ENCODE data around the gene ELMOD3. TPM values are rescaled to one million over a fixed set of nuclear protein-coding genes. Genes with fewer than 3 reads are reported as not detected.
A peak's percentile ranks its signal among the peaks of the same experiment; 100 is the strongest.

ELMOD3 gene
- total RNA-seq, 1 experiment from 2014 or later, result 9.7 TPM

DNA sequence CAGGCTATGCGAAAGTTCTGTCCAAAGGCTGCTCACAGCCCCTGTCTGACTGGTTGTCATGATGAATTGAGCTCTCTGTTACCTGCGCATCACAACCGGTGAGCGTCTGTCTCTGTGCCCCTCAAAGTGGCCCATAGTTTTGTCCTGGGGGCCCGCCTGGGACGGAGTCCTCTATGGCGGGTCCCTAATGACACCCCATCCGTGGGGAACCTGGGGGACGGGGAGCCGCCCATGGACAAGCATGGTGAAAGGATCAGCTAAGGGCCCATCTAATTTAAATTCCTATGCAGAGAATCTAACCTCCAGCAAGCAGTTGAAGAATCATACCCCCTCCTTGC is 473 bp downstream of the ELMOD3 start (continued):
- no peak for TF ChIP-seq ZNF281 (CRISPR knock-in tag; IDR thresholded peaks at IDR 0.05)
- TF ChIP-seq PRRX2 (CRISPR knock-in tag; IDR thresholded peaks at IDR 0.05), result no peak
- no peak for TF ChIP-seq HMGXB4 (CRISPR knock-in tag; IDR thresholded peaks at IDR 0.05)

GRCh38 chr2:85355521-85355920 is 952 bp downstream of the ELMOD3 start:
- no peaks in the 10 kb centered on the region for H3K9me3 Mint-ChIP-seq
- CTCF ChIA-PET, result interaction anchor here (1.0 to 1.9 kb wide), 3 partner anchors 36 to 289 kb away, joined by 4 to 11 read pairs (median 4); no protein-coding TSS in a partner anchor
- DNase-seq (ENCODE audit: low spot score) (no peak), ATAC-seq (no peak)
- H3K4me1 Mint-ChIP-seq, result peaks cover 16% of the 10 kb centered on the region
- no peaks in the 10 kb centered on the region for H3K27me3 Mint-ChIP-seq (ENCODE audit: low read depth)
- H3K4me3 Mint-ChIP-seq, result peak overlapping the region; percentile 100
- H3K36me3 Mint-ChIP-seq, result peaks cover 15% of the 10 kb centered on the region; the same call in 1 of the 2 replicates
- no peak overlapping the region for H3K27ac Mint-ChIP-seq
- TF ChIP-seq, protein P1, sequence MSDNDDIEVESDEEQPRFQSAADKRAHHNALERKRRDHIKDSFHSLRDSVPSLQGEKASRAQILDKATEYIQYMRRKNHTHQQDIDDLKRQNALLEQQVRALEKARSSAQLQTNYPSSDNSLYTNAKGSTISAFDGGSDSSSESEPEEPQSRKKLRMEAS (CRISPR knock-in tag; IDR thresholded peaks at IDR 0.05), result no peak
- no peak for TF ChIP-seq GABPB1 (CRISPR knock-in tag; IDR thresholded peaks at IDR 0.05)
- TF ChIP-seq, protein P2, sequence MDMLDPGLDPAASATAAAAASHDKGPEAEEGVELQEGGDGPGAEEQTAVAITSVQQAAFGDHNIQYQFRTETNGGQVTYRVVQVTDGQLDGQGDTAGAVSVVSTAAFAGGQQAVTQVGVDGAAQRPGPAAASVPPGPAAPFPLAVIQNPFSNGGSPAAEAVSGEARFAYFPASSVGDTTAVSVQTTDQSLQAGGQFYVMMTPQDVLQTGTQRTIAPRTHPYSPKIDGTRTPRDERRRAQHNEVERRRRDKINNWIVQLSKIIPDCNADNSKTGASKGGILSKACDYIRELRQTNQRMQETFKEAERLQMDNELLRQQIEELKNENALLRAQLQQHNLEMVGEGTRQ (CRISPR knock-in tag; IDR thresholded peaks at IDR 0.05), result no peak
- no peak for TF ChIP-seq ATF6 (CRISPR knock-in tag; IDR thresholded peaks at IDR 0.05)
- TF ChIP-seq, protein P3, sequence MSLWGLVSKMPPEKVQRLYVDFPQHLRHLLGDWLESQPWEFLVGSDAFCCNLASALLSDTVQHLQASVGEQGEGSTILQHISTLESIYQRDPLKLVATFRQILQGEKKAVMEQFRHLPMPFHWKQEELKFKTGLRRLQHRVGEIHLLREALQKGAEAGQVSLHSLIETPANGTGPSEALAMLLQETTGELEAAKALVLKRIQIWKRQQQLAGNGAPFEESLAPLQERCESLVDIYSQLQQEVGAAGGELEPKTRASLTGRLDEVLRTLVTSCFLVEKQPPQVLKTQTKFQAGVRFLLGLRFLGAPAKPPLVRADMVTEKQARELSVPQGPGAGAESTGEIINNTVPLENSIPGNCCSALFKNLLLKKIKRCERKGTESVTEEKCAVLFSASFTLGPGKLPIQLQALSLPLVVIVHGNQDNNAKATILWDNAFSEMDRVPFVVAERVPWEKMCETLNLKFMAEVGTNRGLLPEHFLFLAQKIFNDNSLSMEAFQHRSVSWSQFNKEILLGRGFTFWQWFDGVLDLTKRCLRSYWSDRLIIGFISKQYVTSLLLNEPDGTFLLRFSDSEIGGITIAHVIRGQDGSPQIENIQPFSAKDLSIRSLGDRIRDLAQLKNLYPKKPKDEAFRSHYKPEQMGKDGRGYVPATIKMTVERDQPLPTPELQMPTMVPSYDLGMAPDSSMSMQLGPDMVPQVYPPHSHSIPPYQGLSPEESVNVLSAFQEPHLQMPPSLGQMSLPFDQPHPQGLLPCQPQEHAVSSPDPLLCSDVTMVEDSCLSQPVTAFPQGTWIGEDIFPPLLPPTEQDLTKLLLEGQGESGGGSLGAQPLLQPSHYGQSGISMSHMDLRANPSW (CRISPR knock-in tag; conservative IDR thresholded peaks at IDR 0.05; ENCODE audit: low read depth), result no peak
- TF ChIP-seq ZNF671 (CRISPR knock-in tag; IDR thresholded peaks at IDR 0.05), result no peak
- TF ChIP-seq CDX4 (CRISPR knock-in tag; IDR thresholded peaks at IDR 0.05; ENCODE audit: borderline replicate concordance), result no peak
- no peak for TF ChIP-seq PRDM15 (CRISPR knock-in tag; IDR thresholded peaks at IDR 0.05)
- no peak for TF ChIP-seq JAZF1 (CRISPR knock-in tag; IDR thresholded peaks at IDR 0.05)
- no peak for TF ChIP-seq TCF7 (CRISPR knock-in tag; IDR thresholded peaks at IDR 0.05; ENCODE audit: low read depth)
- TF ChIP-seq ZNF512 (CRISPR knock-in tag; IDR thresholded peaks at IDR 0.05; ENCODE audit: borderline replicate concordance), result no peak
- no peak for TF ChIP-seq ETV6 (CRISPR knock-in tag; IDR thresholded peaks at IDR 0.05)
- no peak for TF ChIP-seq IRF2 (CRISPR knock-in tag; IDR thresholded peaks at IDR 0.05; ENCODE audit: borderline replicate concordance, low read depth)
- POLR2A ChIA-PET, result interaction anchor here (0.5 to 0.7 kb wide), 2 partner anchors 18 to 183 kb away, joined by 3 to 4 read pairs; no protein-coding TSS in a partner anchor
